ENCODE data around the gene MALL. TPM values are rescaled to one million over a fixed set of nuclear protein-coding genes. Genes with fewer than 3 reads are reported as not detected.
A peak's percentile ranks its signal among the peaks of the same experiment; 100 is the strongest.

MALL gene
- total and polyA plus RNA-seq, 2 of the 13 experiments (the other 11 are each of a cell fraction or from before 2014, with no cell fraction given), result not detected

GRCh38 chr2:110146183-110146944 is 30.7 kb upstream of the MALL start (continued):
- TF ChIP-seq ZSCAN21 (CRISPR knock-in tag; IDR thresholded peaks at IDR 0.05; ENCODE audit: borderline replicate concordance) (no peak), ZNF264 (CRISPR knock-in tag; IDR thresholded peaks at IDR 0.05) (peak; percentile 46; the same call in 1 of the 2 replicates), CHCHD3 (CRISPR knock-in tag; IDR thresholded peaks at IDR 0.05) (no peak), FOXM1 (CRISPR knock-in tag; IDR thresholded peaks at IDR 0.05) (no peak), ZNF230 (CRISPR knock-in tag; IDR thresholded peaks at IDR 0.05) (peak; percentile 42; the same call in 1 of the 2 replicates), ZUFSP (CRISPR knock-in tag; IDR thresholded peaks at IDR 0.05; ENCODE audit: borderline replicate concordance) (no peak), ETS1 (CRISPR knock-in tag; IDR thresholded peaks at IDR 0.05) (no peak), TBP (CRISPR knock-in tag; IDR thresholded peaks at IDR 0.05) (no peak), NFKB2 (CRISPR knock-in tag; IDR thresholded peaks at IDR 0.05; ENCODE audit: borderline replicate concordance) (no peak), SALL2 (CRISPR knock-in tag; IDR thresholded peaks at IDR 0.05) (no peak), NR1H2 (CRISPR knock-in tag; IDR thresholded peaks at IDR 0.05; ENCODE audit: borderline replicate concordance, low read depth) (no peak), UBTF (CRISPR knock-in tag; IDR thresholded peaks at IDR 0.05) (no peak), NFIB (CRISPR knock-in tag; IDR thresholded peaks at IDR 0.05; ENCODE audit: borderline replicate concordance) (no peak), SCMH1 (CRISPR knock-in tag; IDR thresholded peaks at IDR 0.05; ENCODE audit: borderline replicate concordance) (no peak), HMG20A (CRISPR knock-in tag; IDR thresholded peaks at IDR 0.05; ENCODE audit: borderline replicate concordance) (peak; percentile 94), ZNF274 (CRISPR knock-in tag; IDR thresholded peaks at IDR 0.05) (no peak), MXI1 (IDR thresholded peaks at IDR 0.05; ENCODE audit: borderline replicate concordance, low read depth, low read length) (no peak), ATRX (CRISPR knock-in tag; IDR thresholded peaks at IDR 0.05; ENCODE audit: borderline replicate concordance) (no peak), NFYC (CRISPR knock-in tag; IDR thresholded peaks at IDR 0.05) (no peak), ZNF343 (CRISPR knock-in tag; IDR thresholded peaks at IDR 0.05) (no peak), GLMP (CRISPR knock-in tag; IDR thresholded peaks at IDR 0.05; ENCODE audit: borderline replicate concordance) (no peak), ZNF337 (CRISPR knock-in tag; IDR thresholded peaks at IDR 0.05; ENCODE audit: borderline replicate concordance, low read depth) (no peak), PHB2 (IDR thresholded peaks at IDR 0.05; ENCODE audit: partially characterized antibody) (no peak), DRAP1 (CRISPR knock-in tag; IDR thresholded peaks at IDR 0.05) (peak; percentile 63)
